Hepatic stellate cell (primary cell): Measurements from ENCODE around the gene TMEM131.

ENCODE experiments used
- DNase-seq: peaks from one replicate; pipeline ENCODE4 v3.0.0; 2011; ENCODE audit warnings: low spot score

Gene TMEM131

DNA sequence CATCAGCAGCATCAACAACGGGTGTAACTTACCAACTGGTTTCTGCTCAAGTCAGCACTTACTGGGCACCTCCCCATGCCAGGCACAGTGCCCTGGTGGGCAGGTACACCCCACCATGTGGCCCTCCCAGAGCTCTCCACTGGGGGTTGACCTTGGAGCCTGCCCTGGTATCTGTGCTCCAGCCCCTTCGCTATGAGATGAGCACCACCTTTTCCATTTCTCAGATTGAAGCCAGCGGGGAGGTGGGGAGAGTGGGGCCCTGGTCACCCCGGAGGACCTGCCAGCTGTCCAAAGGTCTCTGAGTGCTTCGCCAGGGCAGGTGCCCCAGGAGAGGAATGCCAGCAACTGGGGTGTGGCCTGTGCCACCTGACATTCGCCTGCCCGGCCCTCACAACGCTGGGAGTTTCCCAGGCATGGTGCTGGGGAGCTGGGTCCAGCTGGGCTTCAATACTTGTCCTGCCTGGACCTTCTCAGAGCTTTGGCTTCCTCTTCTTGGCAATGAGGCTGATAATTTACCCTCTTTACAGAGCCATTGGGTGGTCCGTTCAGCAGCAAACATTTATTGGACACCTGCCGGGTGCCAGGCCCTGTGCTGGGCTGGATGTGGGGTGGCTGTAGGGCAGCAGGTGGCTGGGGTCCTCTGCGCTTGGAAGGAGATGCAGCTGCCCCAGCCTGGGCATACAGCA lies 288.2 kb downstream of the TMEM131 start:
- no peak for DNase-seq

DNA sequence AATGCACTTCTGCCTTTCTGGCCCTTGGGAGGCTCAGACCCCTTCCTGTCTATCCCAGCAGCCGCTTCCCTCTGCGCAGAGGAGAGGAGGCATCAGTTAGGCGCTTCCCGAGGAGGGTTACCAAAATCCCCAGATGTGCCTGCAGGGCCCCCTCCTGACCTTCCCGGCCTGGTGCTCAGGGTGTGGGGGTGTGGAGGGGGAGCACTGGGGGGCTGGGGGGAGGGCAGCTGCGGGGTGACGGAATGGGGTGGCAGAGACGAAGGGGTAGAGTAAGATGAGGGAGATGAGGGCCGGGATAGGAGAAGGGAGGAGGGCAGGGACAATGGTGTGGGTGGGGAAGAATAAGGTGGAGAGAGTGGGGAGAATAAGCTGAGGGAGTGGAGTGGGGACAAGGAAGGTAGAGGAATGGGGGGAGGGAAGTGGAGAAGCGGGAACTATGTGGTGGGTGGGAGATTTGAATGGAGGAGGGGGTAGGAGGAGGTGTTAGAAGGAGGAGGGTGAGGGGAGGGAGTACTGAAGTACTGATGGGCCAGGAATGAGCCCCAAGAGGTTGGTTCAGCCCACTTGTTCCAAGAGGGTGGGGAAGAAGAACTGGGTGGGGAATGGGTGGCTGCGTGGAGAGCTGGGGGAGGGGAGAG lies 288.9 kb downstream of the TMEM131 start:
- DNase-seq = no peak
